GM23338 (cell line): ENCODE measurements around the gene IGDCC3. TPM values are rescaled to one million over a fixed set of nuclear protein-coding genes. Genes with fewer than 3 reads are reported as not detected.

Experiments used
- ATAC-seq: fragments of 200-7000 bp; cut with Tn5 transposase; 3 replicates; pipeline ENCODE4 v1.9.1; 2020
- DNase-seq: peaks from one replicate; pipeline ENCODE4 v3.0.0-alpha.2; 2015; ENCODE audit warnings: low spot score
- H2AFZ ChIP-seq: fragments of 200-600 bp; sonication (generic); 2 replicates; pipeline ENCODE4 v1.8.0; 2016; ENCODE audit warnings: antibody characterized with exemption, mild to moderate bottlenecking, moderate library complexity
- H3F3A ChIP-seq: fragments of 200-600 bp; sonication (generic); replicated peaks from 2 replicates; pipeline ENCODE4 v1.8.0; 2017; ENCODE audit warnings: antibody characterized with exemption, mixed run types, low read depth
- H3K27ac ChIP-seq: fragments of 200-600 bp; sonication (generic); 2 replicates; pipeline ENCODE4 v1.6.1; 2016; ENCODE audit warnings: low read depth
- H3K27me3 ChIP-seq: fragments of 200-600 bp; sonication (generic); 2 replicates; pipeline ENCODE4 v1.8.0; 2016; ENCODE audit warnings: mild to moderate bottlenecking, mixed run types, moderate library complexity; ENCODE audit not compliant: insufficient read depth
- H3K36me3 ChIP-seq: fragments of 200-600 bp; sonication (generic); 2 replicates; pipeline ENCODE4 v1.8.0; 2016; ENCODE audit warnings: mild to moderate bottlenecking; ENCODE audit not compliant: insufficient read depth
- H3K4me1 ChIP-seq: fragments of 200-600 bp; sonication (generic); 2 replicates; pipeline ENCODE4 v1.8.0; 2016; ENCODE audit warnings: mild to moderate bottlenecking, moderate library complexity; ENCODE audit not compliant: insufficient read depth
- H3K4me2 ChIP-seq: fragments of 200-600 bp; sonication (generic); 2 replicates; pipeline ENCODE4 v1.7.1; 2017; ENCODE audit warnings: mixed run types
- H3K4me3 ChIP-seq: fragments of 200-600 bp; sonication (generic); 2 replicates; pipeline ENCODE4 v1.6.1; 2016; ENCODE audit warnings: mixed run types
- H3K79me2 ChIP-seq: fragments of 200-600 bp; sonication (generic); replicated peaks from 2 replicates; pipeline ENCODE4 v1.8.0; 2017; ENCODE audit warnings: mild to moderate bottlenecking; ENCODE audit not compliant: insufficient read depth
- H3K9me2 ChIP-seq: fragments of 200-600 bp; sonication (generic); 2 replicates; pipeline ENCODE4 v1.8.0; 2017; ENCODE audit not compliant: insufficient read depth
- H4K20me1 ChIP-seq: fragments of 200-600 bp; sonication (generic); replicated peaks from 2 replicates; pipeline ENCODE4 v1.8.0; 2017; ENCODE audit warnings: mild to moderate bottlenecking; ENCODE audit not compliant: insufficient read depth
- H3K27ac Mint-ChIP-seq: 2 replicates; pipeline ENCODE4 v1.8.0; 2020; ENCODE audit warnings: inconsistent platforms, mild to moderate bottlenecking, moderate library complexity, mixed read lengths
- H3K27me3 Mint-ChIP-seq: 3 replicates; pipeline ENCODE4 v1.8.0; 2022; ENCODE audit warnings: low read depth, mild to moderate bottlenecking, moderate library complexity, mixed read lengths, inconsistent platforms; ENCODE audit not compliant: insufficient read depth, poor library complexity
- H3K36me3 Mint-ChIP-seq: 3 replicates; pipeline ENCODE4 v1.8.0; 2021; ENCODE audit warnings: low read depth, mild to moderate bottlenecking, inconsistent platforms, moderate library complexity, mixed read lengths
- H3K4me1 Mint-ChIP-seq: 3 replicates; pipeline ENCODE4 v1.8.0; 2020; ENCODE audit warnings: mild to moderate bottlenecking, inconsistent platforms, mixed read lengths
- H3K4me3 Mint-ChIP-seq: 3 replicates; pipeline ENCODE4 v1.8.0; 2021; ENCODE audit warnings: moderate library complexity, mild to moderate bottlenecking, inconsistent platforms, mixed read lengths
- H3K9me3 Mint-ChIP-seq: 3 replicates; pipeline ENCODE4 v1.8.0; 2020; ENCODE audit warnings: moderate library complexity, mild to moderate bottlenecking, inconsistent platforms, mixed read lengths
- EZH2 ChIP-seq: fragments of 200-600 bp; sonication (generic); IDR thresholded peaks from one replicate; pipeline ENCODE4 v1.8.0; 2017; ENCODE audit warnings: antibody characterized with exemption, mild to moderate bottlenecking, low read depth; ENCODE audit not compliant: unreplicated experiment
- EZH2phosphoT487 ChIP-seq: fragments of 200-600 bp; sonication (generic); IDR thresholded peaks from one replicate; pipeline ENCODE4 v1.8.1; 2018; ENCODE audit warnings: antibody characterized with exemption; ENCODE audit not compliant: unreplicated experiment
- NANOG ChIP-seq: IDR thresholded peaks from 2 replicates; pipeline ENCODE4 v1.6.1; 2016; ENCODE audit warnings: antibody characterized with exemption, borderline replicate concordance
- STAT1 ChIP-seq: IDR thresholded peaks from one replicate; pipeline ENCODE4 v1.6.1; 2016; ENCODE audit warnings: antibody characterized with exemption; ENCODE audit not compliant: unreplicated experiment
- ZNF114 ChIP-seq: fragments of 250-450 bp; sonication (Bioruptor Pico); IDR thresholded peaks from 2 replicates; pipeline ENCODE4 v1.5.0; 2020; ENCODE audit warnings: mild to moderate bottlenecking, moderate library complexity
- ZNF331 ChIP-seq: fragments of 250-450 bp; sonication (Bioruptor Pico); IDR thresholded peaks from 2 replicates; pipeline ENCODE4 v1.5.0; 2020; ENCODE audit warnings: low read depth, mild to moderate bottlenecking, moderate library complexity
- polyA plus RNA-seq: library from polyadenylated mRNA; unstranded; fragments of >200 nt; fragmentation: Nextera tagmentation; extraction: Ambion mirVana; gene quantifications from 2 replicates; pipeline ENCODE4 v1.2.1, GENCODE V29; 2016
- small RNA-seq: library from RNA; depleted of rRNA; stranded (forward); fragments of <200 nt; gene quantifications from one replicate; pipeline ENCODE3, GENCODE V24; 2014; ENCODE audit warnings: low replicate concordance
- total RNA-seq: library from RNA; depleted of rRNA; stranded (reverse); fragments of >200 nt; shearing (Covaris generic); gene quantifications from 2 replicates; pipeline ENCODE4 v1.2.3, GENCODE V29; 2014; rRNA removed
- TF ChIP-seq, protein P1 (sequence below): IDR thresholded peaks from one replicate; pipeline ENCODE4 v1.6.1; 2018; ENCODE audit warnings: antibody characterized with exemption; ENCODE audit not compliant: unreplicated experiment
- TF ChIP-seq, protein P2 (sequence below), 2 experiments: fragments of 200-600 bp in 1 of 2; sonication (generic) in 1 of 2; conservative IDR thresholded peaks; 2 replicates each; pipeline versions ENCODE4 v1.5.1 to v1.6.1; 2016 to 2017; ENCODE audit warnings: antibody characterized with exemption in 2 of 2, low read depth in 2 of 2, mild to moderate bottlenecking in 2 of 2, moderate library complexity in 1 of 2

IGDCC3 gene
- total and polyA plus RNA-seq, 2 experiments from 2014 or later = 15.3 to 30.7 TPM

DNA sequence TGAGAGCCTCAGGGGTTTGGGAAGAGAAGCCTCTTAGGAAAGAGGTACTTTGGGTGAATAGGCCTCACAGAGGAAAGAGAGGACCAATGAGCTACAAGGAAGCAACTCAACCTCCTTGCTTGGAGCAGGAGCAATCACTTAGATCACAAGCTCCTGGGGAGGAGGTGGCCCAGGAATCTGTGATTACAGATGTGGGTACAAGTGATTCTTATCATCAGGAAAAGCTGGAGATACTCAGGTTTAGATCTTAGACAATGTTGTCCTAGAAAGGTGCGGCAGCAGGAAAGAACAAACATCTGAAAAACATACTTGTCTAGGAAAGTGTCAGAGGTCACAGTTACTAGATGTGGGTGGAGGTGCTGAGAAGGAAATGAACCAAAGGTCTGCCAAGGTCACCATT lies 99.3 kb downstream of the IGDCC3 start:
- Histone ChIP-seq H3K4me2 (no peak overlapping the region), H3K36me3 (no peaks in the 10 kb centered on the region), H3K4me3 (no peak overlapping the region), H3K9me2 (no peaks in the 10 kb centered on the region), H3K27ac (no peak overlapping the region), H3K27me3 (no peaks in the 10 kb centered on the region), H3F3A (no peaks in the 10 kb centered on the region), H4K20me1 (no peaks in the 10 kb centered on the region), H2AFZ (no peak overlapping the region), H3K4me1 (no peaks in the 10 kb centered on the region), H3K79me2 (no peaks in the 10 kb centered on the region)
- DNase-seq = no peak
- no peak overlapping the region for H3K4me3 Mint-ChIP-seq
- H3K4me1 Mint-ChIP-seq = no peaks in the 10 kb centered on the region
- H3K9me3 Mint-ChIP-seq = no peaks in the 10 kb centered on the region
- no peaks in the 10 kb centered on the region for H3K36me3 Mint-ChIP-seq
- no peak for TF ChIP-seq EZH2
- no peak for TF ChIP-seq STAT1
- TF ChIP-seq, protein P1, sequence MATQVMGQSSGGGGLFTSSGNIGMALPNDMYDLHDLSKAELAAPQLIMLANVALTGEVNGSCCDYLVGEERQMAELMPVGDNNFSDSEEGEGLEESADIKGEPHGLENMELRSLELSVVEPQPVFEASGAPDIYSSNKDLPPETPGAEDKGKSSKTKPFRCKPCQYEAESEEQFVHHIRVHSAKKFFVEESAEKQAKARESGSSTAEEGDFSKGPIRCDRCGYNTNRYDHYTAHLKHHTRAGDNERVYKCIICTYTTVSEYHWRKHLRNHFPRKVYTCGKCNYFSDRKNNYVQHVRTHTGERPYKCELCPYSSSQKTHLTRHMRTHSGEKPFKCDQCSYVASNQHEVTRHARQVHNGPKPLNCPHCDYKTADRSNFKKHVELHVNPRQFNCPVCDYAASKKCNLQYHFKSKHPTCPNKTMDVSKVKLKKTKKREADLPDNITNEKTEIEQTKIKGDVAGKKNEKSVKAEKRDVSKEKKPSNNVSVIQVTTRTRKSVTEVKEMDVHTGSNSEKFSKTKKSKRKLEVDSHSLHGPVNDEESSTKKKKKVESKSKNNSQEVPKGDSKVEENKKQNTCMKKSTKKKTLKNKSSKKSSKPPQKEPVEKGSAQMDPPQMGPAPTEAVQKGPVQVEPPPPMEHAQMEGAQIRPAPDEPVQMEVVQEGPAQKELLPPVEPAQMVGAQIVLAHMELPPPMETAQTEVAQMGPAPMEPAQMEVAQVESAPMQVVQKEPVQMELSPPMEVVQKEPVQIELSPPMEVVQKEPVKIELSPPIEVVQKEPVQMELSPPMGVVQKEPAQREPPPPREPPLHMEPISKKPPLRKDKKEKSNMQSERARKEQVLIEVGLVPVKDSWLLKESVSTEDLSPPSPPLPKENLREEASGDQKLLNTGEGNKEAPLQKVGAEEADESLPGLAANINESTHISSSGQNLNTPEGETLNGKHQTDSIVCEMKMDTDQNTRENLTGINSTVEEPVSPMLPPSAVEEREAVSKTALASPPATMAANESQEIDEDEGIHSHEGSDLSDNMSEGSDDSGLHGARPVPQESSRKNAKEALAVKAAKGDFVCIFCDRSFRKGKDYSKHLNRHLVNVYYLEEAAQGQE = no peak
- TF ChIP-seq ZNF331 (CRISPR knock-in tag) = no peak
- TF ChIP-seq NANOG = no peak
- no peak for TF ChIP-seq EZH2phosphoT487
- TF ChIP-seq ZNF114 = no peak
- TF ChIP-seq, protein P2, sequence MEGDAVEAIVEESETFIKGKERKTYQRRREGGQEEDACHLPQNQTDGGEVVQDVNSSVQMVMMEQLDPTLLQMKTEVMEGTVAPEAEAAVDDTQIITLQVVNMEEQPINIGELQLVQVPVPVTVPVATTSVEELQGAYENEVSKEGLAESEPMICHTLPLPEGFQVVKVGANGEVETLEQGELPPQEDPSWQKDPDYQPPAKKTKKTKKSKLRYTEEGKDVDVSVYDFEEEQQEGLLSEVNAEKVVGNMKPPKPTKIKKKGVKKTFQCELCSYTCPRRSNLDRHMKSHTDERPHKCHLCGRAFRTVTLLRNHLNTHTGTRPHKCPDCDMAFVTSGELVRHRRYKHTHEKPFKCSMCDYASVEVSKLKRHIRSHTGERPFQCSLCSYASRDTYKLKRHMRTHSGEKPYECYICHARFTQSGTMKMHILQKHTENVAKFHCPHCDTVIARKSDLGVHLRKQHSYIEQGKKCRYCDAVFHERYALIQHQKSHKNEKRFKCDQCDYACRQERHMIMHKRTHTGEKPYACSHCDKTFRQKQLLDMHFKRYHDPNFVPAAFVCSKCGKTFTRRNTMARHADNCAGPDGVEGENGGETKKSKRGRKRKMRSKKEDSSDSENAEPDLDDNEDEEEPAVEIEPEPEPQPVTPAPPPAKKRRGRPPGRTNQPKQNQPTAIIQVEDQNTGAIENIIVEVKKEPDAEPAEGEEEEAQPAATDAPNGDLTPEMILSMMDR (conservative IDR thresholded peaks at IDR 0.05; ENCODE audit: low read depth in 2 of 2) = no peak
- no peaks in the 10 kb centered on the region for H3K27me3 Mint-ChIP-seq
- ATAC-seq = no peak; the same call in 2 of the 3 replicates
- no peak overlapping the region for H3K27ac Mint-ChIP-seq

Small RNA genes within 50 kb of the gene (small RNA-seq; reads per million reads assigned to genes)
- gene RNU5A-1 = 463,984 reads per million, percentile 100 among the genes with 10 or more reads in this experiment
- gene RNU5B-1 = 47,395 reads per million, percentile 100 among the genes with 10 or more reads in this experiment
- 0.17 reads per million for gene SNORA24B

Other genes with a start within 250 kb of the IGDCC3 start
- gene PDCD7, start 244.2 kb downstream of the IGDCC3 start, total RNA-seq = 16.5 and 21.2 TPM in 2 replicates
- 16.8 and 18.9 TPM in 2 replicates for gene PDCD7, start 244.2 kb downstream of the IGDCC3 start, polyA plus RNA-seq
- 40.6 and 47.0 TPM in 2 replicates for gene CLPX, start 192.7 kb downstream of the IGDCC3 start, total RNA-seq
- gene CLPX, start 192.7 kb downstream of the IGDCC3 start, polyA plus RNA-seq = 18.9 and 20.6 TPM in 2 replicates
- 0.03 TPM in 1 of 2 replicates, not detected in the other for gene CILP, start 166.5 kb downstream of the IGDCC3 start, total RNA-seq
- not detected in 2 replicates for gene CILP, start 166.5 kb downstream of the IGDCC3 start, polyA plus RNA-seq
- 3.6 and 4.6 TPM in 2 replicates for gene PARP16, start 91.1 kb downstream of the IGDCC3 start, total RNA-seq
- gene PARP16, start 91.1 kb downstream of the IGDCC3 start, polyA plus RNA-seq = 4.1 and 4.4 TPM in 2 replicates
- gene RNU5A-1, start 82.0 kb downstream of the IGDCC3 start, total RNA-seq = not detected in 2 replicates
- not detected in 2 replicates for gene RNU5A-1, start 82.0 kb downstream of the IGDCC3 start, polyA plus RNA-seq
- gene RNU5B-1, start 73.3 kb downstream of the IGDCC3 start, total RNA-seq = not detected in 2 replicates
- not detected in 2 replicates for gene RNU5B-1, start 73.3 kb downstream of the IGDCC3 start, polyA plus RNA-seq
- 8.4 and 9.6 TPM in 2 replicates for gene IGDCC4, start 44.9 kb upstream of the IGDCC3 start, total RNA-seq
- gene IGDCC4, start 44.9 kb upstream of the IGDCC3 start, polyA plus RNA-seq = 7.2 and 7.5 TPM in 2 replicates
- gene DPP8, start 139.7 kb upstream of the IGDCC3 start, total RNA-seq = 21.7 and 23.5 TPM in 2 replicates
- gene DPP8, start 139.7 kb upstream of the IGDCC3 start, polyA plus RNA-seq = 29.7 and 33.5 TPM in 2 replicates
- gene HACD3, start 152.5 kb upstream of the IGDCC3 start, total RNA-seq = 128 and 131 TPM in 2 replicates
- 115 and 123 TPM in 2 replicates for gene HACD3, start 152.5 kb upstream of the IGDCC3 start, polyA plus RNA-seq
- 37.7 and 56.0 TPM in 2 replicates for gene INTS14, start 233.1 kb upstream of the IGDCC3 start, total RNA-seq
- gene INTS14, start 233.1 kb upstream of the IGDCC3 start, polyA plus RNA-seq = 14.1 and 15.2 TPM in 2 replicates
- 4.5 and 6.1 TPM in 2 replicates for gene SLC24A1, start 243.9 kb upstream of the IGDCC3 start, total RNA-seq
- gene SLC24A1, start 243.9 kb upstream of the IGDCC3 start, polyA plus RNA-seq = 1.6 and 2.3 TPM in 2 replicates